HepG2 (cell line): ENCODE data around the gene FIGLA.

Source experiments
- DMAP1 ChIP-seq: IDR thresholded peaks from 2 replicates; pipeline ENCODE4 v1.6.1; 2016
- IKZF4 ChIP-seq: sonication (generic); formaldehyde crosslinking; IDR thresholded peaks from 2 replicates; pipeline ENCODE4 v1.5.1; 2020; ENCODE audit warnings: borderline replicate concordance, mild to moderate bottlenecking, low read depth, missing genetic modification reagents; ENCODE audit errors: not compliant biosample characterization
- NPAS2 ChIP-seq: sonication (generic); formaldehyde crosslinking; IDR thresholded peaks from 2 replicates; pipeline ENCODE4 v1.8.0; 2022; ENCODE audit warnings: mild to moderate bottlenecking, missing genetic modification reagents, borderline replicate concordance
- NR1H2 ChIP-seq: sonication (generic); formaldehyde crosslinking; IDR thresholded peaks from 2 replicates; pipeline ENCODE4 v1.8.1; 2022; ENCODE audit warnings: low read depth, missing genetic modification reagents, borderline replicate concordance
- POLR2A ChIP-seq, 2 experiments: IDR thresholded peaks; 2 replicates each; pipeline ENCODE4 v1.6.1; 2011; ENCODE audit warnings: low read depth in 2 of 2, low read length in 2 of 2, mild to moderate bottlenecking in 1 of 2, moderate library complexity in 1 of 2; ENCODE audit not compliant: insufficient read depth in 1 of 2
- TF ChIP-seq, protein P1 (sequence below): sonication (generic); formaldehyde crosslinking; IDR thresholded peaks from 2 replicates; pipeline ENCODE4 v1.5.0; 2020; ENCODE audit warnings: mild to moderate bottlenecking, missing genetic modification reagents, moderate library complexity

DNA sequence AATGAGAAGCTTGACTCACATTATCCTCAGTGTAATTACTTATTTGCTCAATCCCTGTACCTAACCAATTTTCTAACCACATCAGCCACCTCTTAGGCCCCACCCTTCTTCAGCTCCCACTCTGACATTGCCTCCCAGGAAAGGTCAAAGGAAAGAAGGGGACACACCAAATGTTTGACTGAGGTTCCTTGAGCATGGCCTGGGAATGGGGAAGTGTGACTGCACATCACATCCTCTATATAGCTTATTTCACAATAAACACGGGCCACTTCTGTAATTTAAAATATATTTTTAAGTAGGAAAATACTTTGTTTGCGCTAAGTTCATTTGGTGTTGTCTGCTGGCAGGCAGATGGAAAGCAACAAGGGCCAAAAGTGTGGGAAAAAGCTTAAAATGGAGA is 3.0 kb upstream of the FIGLA start:
- TF ChIP-seq IKZF4 (CRISPR knock-in tag) = no peak
- TF ChIP-seq NR1H2 = no peak
- no peak for TF ChIP-seq NPAS2 (CRISPR knock-in tag)
- TF ChIP-seq DMAP1 (CRISPR knock-in tag) = no peak
- TF ChIP-seq, protein P1, sequence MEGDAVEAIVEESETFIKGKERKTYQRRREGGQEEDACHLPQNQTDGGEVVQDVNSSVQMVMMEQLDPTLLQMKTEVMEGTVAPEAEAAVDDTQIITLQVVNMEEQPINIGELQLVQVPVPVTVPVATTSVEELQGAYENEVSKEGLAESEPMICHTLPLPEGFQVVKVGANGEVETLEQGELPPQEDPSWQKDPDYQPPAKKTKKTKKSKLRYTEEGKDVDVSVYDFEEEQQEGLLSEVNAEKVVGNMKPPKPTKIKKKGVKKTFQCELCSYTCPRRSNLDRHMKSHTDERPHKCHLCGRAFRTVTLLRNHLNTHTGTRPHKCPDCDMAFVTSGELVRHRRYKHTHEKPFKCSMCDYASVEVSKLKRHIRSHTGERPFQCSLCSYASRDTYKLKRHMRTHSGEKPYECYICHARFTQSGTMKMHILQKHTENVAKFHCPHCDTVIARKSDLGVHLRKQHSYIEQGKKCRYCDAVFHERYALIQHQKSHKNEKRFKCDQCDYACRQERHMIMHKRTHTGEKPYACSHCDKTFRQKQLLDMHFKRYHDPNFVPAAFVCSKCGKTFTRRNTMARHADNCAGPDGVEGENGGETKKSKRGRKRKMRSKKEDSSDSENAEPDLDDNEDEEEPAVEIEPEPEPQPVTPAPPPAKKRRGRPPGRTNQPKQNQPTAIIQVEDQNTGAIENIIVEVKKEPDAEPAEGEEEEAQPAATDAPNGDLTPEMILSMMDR (CRISPR knock-in tag) = no peak
- no peak for TF ChIP-seq POLR2A (IDR thresholded peaks at IDR 0.05; ENCODE audit: insufficient read depth in 1 of 2, low read depth in 2 of 2, low read length in 2 of 2)
